Activated T-cell treated with anti-CD3 and anti-CD28 coated beads, Interleukin-2, amount 50 U/mL, for 4 hours (primary cell): ENCODE results near the gene SPATA18. TPM values are rescaled to one million over a fixed set of nuclear protein-coding genes. Genes with fewer than 3 reads are reported as not detected.

ENCODE experiments used
- ATAC-seq, 2 donors: fragments of 200-7000 bp; cut with Tn5 transposase; one replicate each; pipeline ENCODE4 v1.10.0; 2021
- DNase-seq: peaks from one replicate; pipeline ENCODE4 v3.0.0-alpha.2; 2020
- H3K27me3 Mint-ChIP-seq: one replicate; pipeline ENCODE4 v1.8.0; 2021; ENCODE audit warnings: low read depth, mixed read lengths
- H3K36me3 Mint-ChIP-seq: one replicate; pipeline ENCODE4 v1.8.0; 2022; ENCODE audit warnings: mixed read lengths; ENCODE audit not compliant: insufficient read depth
- H3K4me1 Mint-ChIP-seq: one replicate; pipeline ENCODE4 v1.8.0; 2021; ENCODE audit warnings: low read depth, mixed read lengths
- H3K4me3 Mint-ChIP-seq: one replicate; pipeline ENCODE4 v1.8.0; 2021; ENCODE audit warnings: mild to moderate bottlenecking, moderate library complexity, mixed read lengths
- H3K9me3 Mint-ChIP-seq: one replicate; pipeline ENCODE4 v1.8.0; 2021; ENCODE audit warnings: mixed read lengths
- total RNA-seq, 3 donors: library from RNA; stranded (reverse); gene quantifications; one replicate each; pipeline ENCODE4 v1.2.1, GENCODE V29; 2021

The SPATA18 gene
- total RNA-seq, 3 donors from 2014 or later: 0.05 TPM; not detected in 2

DNA sequence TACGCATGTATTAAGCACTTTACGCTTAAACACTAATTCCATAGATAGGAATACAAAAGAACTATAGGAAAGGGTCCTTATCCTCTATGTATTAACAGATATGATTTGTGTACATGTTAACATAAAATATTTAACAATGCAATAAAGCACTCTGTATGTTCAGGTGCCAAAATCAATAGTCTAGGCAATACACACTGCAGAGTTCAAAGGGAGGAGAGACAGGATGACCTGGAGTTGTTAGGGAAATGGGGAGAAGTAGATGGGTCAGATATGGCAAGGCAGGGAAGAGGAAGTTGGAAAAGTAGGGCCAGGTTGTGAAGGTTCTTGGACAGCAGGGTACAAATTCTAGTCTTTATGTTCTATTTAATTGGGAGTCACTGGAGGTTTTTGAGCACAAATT lies 15.9 kb upstream of the SPATA18 start:
- ATAC-seq (no peak), DNase-seq (no peak)
- H3K36me3 Mint-ChIP-seq: peaks cover 3% of the 10 kb centered on the region
- H3K4me3 Mint-ChIP-seq: no peak overlapping the region
- peaks cover 2% of the 10 kb centered on the region for H3K27me3 Mint-ChIP-seq
- H3K9me3 Mint-ChIP-seq: no peaks in the 10 kb centered on the region
- peaks cover 24% of the 10 kb centered on the region for H3K4me1 Mint-ChIP-seq

DNA sequence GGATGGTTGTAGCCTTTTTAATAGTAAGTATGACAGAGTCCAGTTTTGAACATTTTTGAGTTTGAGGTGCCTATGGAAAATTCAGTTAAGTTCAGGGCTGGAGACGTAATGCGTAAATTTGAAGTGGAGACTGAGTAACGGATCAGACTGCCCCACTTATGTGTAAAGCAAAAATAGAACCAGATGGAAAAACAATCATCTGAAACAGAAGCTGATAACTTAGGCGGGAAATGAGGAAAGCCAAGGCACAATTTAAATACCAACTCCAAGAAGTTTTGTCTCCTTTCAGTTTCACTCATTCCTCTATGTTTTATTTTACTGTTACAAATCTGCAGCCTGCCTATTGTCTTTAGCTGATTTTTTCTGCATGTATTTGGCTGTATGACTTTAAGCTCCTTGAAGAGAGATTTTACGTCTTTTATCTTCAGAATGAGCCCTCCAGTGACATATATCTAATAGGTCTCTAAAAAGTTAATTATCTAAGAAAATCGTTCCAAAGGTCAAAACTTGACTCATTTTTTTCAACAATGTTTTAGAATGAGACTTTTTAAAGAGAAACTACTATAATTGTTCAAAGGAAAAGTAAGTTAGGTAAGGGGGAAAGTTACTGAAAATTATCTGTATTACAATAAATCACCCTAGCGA lies 14.1 kb upstream of the SPATA18 start:
- Mint-ChIP-seq H3K4me1 (peaks cover 24% of the 10 kb centered on the region), H3K36me3 (peaks cover 3% of the 10 kb centered on the region), H3K27me3 (peaks cover 10% of the 10 kb centered on the region), H3K4me3 (peak overlapping the region; percentile 87), H3K9me3 (no peaks in the 10 kb centered on the region)
- DNase-seq (no peak), ATAC-seq (no peak)

DNA sequence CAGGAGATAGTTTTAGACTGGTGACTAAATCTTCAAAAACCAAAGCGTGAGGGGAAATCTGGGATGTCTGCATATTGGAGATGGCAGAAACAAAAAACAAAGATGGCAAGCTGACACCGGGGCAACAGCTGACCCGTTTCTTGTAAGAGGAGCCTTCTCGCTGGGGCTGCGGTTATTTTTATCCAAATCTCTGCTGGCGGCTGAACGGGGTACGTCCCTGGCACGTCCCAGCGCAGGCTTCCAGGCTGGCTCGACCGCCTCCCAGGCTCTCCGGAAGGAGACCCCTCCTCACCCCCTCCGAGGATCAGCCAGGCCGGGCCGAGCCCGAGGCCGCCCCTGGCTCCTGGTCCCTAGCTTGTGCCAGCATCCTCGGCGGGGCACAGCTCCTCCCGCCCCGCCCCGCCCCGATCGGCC lies 13.4 kb upstream of the SPATA18 start:
- Mint-ChIP-seq H3K4me3 (peak overlapping the region; percentile 87), H3K4me1 (peaks cover 24% of the 10 kb centered on the region), H3K9me3 (no peaks in the 10 kb centered on the region), H3K36me3 (peaks cover 3% of the 10 kb centered on the region), H3K27me3 (peaks cover 10% of the 10 kb centered on the region)
- ATAC-seq (peak; percentile 69 to 71), DNase-seq (peak; percentile 5)

DNA sequence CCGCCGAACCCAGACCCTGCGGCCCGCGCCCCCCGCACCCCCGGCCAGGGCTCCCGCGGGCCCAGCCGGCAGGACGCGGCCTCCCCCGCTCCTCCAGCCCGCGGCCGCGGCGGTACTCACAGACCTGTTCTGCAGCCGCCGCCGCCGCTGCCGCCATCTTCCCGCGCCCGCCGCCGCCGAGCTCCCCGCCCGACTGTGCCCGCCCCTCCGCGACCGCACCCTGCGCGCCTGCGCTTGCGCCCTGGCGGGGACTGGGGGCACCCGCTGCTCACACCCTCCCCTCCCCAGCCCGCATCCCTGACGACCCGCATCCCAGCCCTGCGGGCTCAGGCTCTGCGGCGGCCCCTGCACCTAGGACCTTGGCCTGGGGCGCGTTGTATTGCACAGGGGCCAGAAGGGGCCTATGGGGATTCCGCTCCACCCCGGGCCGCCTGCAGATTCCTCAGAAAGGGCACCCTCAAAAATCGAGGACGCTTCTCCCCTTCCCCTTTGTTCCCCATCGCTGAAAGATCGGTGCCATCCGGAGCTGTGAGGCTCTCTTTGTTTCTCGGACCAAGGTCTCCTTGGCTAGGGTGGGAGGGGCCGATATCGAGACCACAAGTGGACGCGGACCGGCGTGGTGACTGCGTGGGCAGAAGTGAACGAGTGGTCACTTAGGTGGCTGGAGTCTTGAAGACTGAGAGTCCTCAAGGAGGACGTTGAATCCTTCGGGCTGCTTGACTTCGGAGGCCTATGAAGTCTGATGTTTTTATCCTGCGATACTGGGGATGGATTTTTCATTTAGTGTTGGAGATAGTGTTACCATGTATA lies 12.8 kb upstream of the SPATA18 start, which contains the start of gene SGCB:
Gene SGCB, minus strand, starts transcription at position 197 of the 810 bp plus-strand sequence. Its CDS starts 40 bp downstream, at position 157.
- Mint-ChIP-seq H3K4me3 (peak within 1 kb of the TSS; percentile 87), H3K36me3 (peaks cover 3% of the 10 kb centered on the region), H3K27me3 (peaks cover 12% of the 10 kb centered on the region), H3K4me1 (peaks cover 24% of the 10 kb centered on the region), H3K9me3 (no peaks in the 10 kb centered on the region)
- DNase-seq (peak; percentile 63), ATAC-seq (peak; percentile 97 to 98)

DNA sequence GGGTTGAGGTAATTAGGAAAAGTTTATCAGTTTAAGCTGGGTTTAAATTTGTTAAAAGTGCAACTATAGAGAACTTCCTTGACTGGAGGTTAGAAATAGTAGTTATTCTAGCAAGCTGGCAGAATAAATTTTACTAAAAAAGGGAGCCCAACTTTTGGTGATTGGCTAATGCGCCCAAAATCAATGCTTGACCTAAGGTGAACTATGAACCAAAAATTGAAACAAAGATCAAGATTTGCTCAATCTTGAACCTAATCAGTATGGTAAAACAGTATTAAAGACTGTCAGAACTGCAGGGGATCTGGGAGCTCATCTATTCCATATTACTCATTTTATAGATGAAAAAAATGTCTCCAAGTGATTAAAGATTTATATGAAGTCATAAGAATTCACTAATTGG lies 6.1 kb upstream of the SPATA18 start:
- Mint-ChIP-seq H3K4me1 (no peaks in the 10 kb centered on the region), H3K4me3 (no peak overlapping the region), H3K9me3 (no peaks in the 10 kb centered on the region), H3K36me3 (no peaks in the 10 kb centered on the region), H3K27me3 (peaks cover 50% of the 10 kb centered on the region)
- no peak for DNase-seq
- no peak for ATAC-seq

DNA sequence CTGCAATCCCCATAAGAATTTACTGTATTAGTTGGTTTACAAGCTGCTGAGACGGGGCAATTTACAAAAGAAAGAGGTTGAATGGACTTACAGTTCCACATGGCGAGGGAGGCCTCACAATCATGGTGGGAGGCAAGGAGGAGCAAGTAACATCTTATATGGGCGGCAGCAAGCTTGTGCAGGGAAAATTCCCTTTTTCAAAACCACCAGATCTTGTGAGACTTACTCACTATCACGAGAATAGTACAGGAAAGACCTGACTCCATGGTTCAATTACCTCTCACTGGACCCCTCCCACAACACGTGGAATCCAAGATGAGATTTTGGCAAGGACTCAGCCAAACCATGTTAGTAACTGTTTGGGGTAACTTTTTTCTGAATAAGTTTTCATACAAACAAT lies 1.8 kb upstream of the SPATA18 start:
- H3K27me3 Mint-ChIP-seq: peaks cover 70% of the 10 kb centered on the region
- DNase-seq: no peak
- ATAC-seq: no peak
- H3K4me3 Mint-ChIP-seq: no peak overlapping the region
- H3K36me3 Mint-ChIP-seq: no peaks in the 10 kb centered on the region
- peaks cover 17% of the 10 kb centered on the region for H3K4me1 Mint-ChIP-seq
- H3K9me3 Mint-ChIP-seq: no peaks in the 10 kb centered on the region

DNA sequence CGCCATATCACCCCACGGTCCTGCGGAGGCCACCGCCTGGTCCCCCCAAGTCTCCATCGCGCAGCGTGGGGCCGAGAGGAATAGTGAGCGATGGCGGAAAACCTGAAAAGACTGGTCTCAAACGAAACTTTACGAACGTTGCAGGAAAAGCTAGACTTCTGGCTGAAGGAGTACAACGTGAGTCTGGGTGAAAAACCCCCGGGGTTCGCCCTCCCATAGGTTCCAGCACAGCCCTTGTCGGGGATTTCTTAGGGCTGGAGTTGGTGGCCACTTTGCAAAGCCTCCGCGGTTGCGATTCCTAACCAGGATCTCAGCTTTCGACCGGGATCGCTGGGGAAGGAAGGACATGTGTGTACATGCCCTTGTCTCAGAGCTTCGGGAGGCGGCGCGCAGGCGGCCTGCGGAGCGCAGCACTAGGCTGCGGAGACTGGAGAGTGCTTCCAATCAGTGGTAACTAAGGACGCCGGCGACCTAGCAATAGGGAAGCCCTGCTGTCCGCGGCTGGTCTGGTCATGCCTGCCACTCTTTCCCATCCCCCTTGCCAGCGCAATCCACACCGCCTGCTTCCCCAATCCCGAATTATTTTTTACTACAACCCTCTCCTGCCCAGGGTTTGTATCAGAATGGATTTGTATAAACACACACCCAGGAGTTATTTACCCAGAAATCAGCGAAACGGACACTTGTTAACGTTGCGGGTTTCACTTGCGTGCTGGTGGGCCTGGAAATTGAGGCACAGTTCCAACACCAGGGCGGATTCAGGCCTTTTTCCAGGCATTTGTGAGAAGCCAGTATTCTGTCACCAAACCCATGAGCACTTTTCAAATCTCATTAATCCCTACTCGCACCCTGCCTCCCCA lies 741 bp downstream of the SPATA18 start:
- Mint-ChIP-seq H3K27me3 (peaks cover 65% of the 10 kb centered on the region), H3K4me3 (peak overlapping the region; percentile 55), H3K36me3 (no peaks in the 10 kb centered on the region), H3K9me3 (no peaks in the 10 kb centered on the region), H3K4me1 (peaks cover 17% of the 10 kb centered on the region)
- DNase-seq: no peak
- peak; percentile 45 to 50 for ATAC-seq

DNA sequence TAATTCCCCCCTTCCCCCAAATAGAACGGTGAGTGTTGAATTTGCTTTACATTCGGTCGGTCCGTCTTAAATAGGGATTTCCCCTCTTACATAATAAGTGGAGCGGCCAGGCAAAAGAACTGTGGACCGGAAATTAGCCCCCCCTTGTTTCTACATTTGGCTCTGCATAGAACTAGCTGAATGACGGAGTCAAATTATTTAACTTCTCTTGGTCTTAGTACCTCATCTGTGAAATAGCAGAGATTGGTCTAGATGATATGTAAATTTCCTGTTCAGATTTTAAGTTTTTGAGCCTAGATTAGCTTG lies 1.3 kb downstream of the SPATA18 start:
- Mint-ChIP-seq H3K9me3 (no peaks in the 10 kb centered on the region), H3K27me3 (peaks cover 66% of the 10 kb centered on the region), H3K4me3 (no peak overlapping the region), H3K4me1 (peaks cover 17% of the 10 kb centered on the region), H3K36me3 (no peaks in the 10 kb centered on the region)
- ATAC-seq (no peak), DNase-seq (no peak)

DNA sequence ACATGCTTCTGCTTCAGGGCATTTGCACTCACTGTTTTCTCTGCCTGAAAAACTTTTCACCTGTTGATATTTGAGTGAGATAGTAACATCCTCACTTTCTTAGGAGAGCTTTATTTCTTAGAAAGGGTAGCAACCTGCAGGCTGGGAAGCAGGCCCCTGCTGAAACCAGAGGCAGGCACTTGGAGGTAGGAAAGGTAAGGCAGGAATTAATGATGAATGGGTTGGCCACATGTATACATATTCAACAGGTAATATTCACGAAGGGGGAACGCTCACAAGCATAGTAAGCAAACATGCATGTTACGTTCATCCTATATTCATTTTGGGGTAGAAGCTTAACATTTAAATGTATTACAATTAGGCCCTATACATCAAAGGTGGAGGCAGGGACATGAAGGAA lies 3.1 kb downstream of the SPATA18 start:
- Mint-ChIP-seq H3K9me3 (no peaks in the 10 kb centered on the region), H3K27me3 (peaks cover 55% of the 10 kb centered on the region), H3K4me3 (no peak overlapping the region), H3K36me3 (no peaks in the 10 kb centered on the region), H3K4me1 (peaks cover 17% of the 10 kb centered on the region)
- ATAC-seq (no peak), DNase-seq (no peak)

DNA sequence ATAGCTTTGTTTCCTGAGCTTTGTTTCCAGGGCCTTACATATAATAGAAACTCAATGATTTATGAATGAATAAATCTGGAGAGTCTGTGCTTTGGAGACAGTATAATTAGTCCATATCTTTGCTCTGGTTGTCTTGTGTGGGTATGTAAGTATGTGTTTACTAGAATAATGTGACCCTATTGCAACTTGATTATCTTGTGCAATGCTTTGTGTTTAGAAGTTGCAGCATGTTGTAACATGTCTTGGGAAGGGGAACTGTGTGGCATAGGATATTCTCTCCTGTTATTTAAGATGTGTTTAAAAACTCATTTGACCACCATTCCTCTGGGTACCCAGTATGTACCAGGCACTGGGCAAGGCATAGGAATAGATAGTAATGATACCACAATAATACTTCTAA lies 6.1 kb downstream of the SPATA18 start:
- H3K27me3 Mint-ChIP-seq: peaks cover 38% of the 10 kb centered on the region
- no peak overlapping the region for H3K4me3 Mint-ChIP-seq
- H3K4me1 Mint-ChIP-seq: peaks cover 5% of the 10 kb centered on the region

DNA sequence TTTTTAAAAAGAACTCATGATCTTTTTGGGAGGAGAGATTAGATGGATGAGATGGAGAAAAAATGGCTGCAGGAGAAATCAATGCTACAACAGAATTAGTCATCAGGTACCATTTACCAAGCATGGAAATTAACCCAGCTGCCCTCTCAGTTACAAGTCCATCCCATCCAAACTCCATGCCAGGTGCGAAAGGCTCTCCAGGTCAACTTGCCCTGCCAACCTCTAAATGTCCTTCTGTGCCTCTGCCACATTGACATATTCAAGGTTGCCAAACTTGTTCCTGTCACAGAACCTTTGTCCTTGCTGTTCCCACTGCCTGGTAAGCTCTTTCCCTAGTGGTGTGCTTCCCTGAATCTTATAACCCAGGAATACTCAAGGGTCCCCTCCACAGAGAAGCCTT lies 7.2 kb downstream of the SPATA18 start:
- no peak overlapping the region for H3K4me3 Mint-ChIP-seq
- no peaks in the 10 kb centered on the region for H3K4me1 Mint-ChIP-seq
- peaks cover 27% of the 10 kb centered on the region for H3K27me3 Mint-ChIP-seq
- H3K36me3 Mint-ChIP-seq: no peaks in the 10 kb centered on the region
- ATAC-seq: no peak
- H3K9me3 Mint-ChIP-seq: no peaks in the 10 kb centered on the region
- DNase-seq: no peak

More for the DNA sequence above, 6.1 kb downstream of the SPATA18 start:
- H3K36me3 Mint-ChIP-seq: no peaks in the 10 kb centered on the region
- no peak for ATAC-seq
- no peaks in the 10 kb centered on the region for H3K9me3 Mint-ChIP-seq
- no peak for DNase-seq

DNA sequence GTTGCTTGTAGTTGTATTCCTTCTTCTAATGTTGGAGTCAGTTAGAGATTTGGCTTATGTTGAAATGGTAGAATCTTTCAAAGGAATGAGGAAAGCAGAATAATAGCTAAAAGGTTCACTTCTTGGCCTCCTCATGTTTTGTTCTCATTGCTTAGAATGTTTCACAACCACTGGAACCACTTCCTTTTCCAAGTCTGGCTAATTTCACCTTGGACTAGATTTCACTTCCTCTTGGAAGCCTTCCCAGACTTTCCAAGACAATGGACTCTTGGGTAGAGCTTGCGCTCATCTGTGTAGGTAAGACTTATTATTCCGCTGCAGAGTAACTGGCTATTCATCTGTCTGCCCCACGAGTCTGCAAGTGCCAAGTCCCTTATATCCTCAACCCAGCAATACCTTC lies 8.3 kb downstream of the SPATA18 start:
- H3K4me3 Mint-ChIP-seq: no peak overlapping the region
- peaks cover 16% of the 10 kb centered on the region for H3K27me3 Mint-ChIP-seq

DNA sequence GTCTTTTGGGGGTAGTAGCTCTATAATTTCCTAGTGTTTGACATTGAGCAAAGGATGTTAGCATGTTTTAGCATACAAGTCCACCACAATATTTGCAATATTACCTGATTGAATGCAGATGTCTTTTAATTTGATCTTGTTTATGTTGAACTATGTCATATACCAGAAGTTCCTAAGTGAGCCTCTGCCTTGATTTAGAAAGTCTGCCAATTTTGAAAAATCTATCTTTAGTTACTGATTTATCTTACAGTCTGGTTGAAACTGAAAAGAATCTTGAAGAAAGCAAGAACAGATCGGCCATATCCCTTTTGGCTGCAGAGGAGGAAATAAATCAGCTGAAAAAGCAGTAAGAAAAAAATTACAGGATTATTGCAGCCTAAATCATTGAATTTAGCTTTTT lies 18.5 kb downstream of the SPATA18 start:
- peaks cover 26% of the 10 kb centered on the region for H3K27me3 Mint-ChIP-seq
- no peaks in the 10 kb centered on the region for H3K36me3 Mint-ChIP-seq
- H3K4me1 Mint-ChIP-seq: no peaks in the 10 kb centered on the region
- no peak for DNase-seq
- H3K4me3 Mint-ChIP-seq: no peak overlapping the region
- no peak for ATAC-seq
- H3K9me3 Mint-ChIP-seq: no peaks in the 10 kb centered on the region

More for the DNA sequence above, 8.3 kb downstream of the SPATA18 start:
- DNase-seq (no peak), ATAC-seq (no peak)
- Mint-ChIP-seq H3K9me3 (no peaks in the 10 kb centered on the region), H3K4me1 (no peaks in the 10 kb centered on the region), H3K36me3 (no peaks in the 10 kb centered on the region)

DNA sequence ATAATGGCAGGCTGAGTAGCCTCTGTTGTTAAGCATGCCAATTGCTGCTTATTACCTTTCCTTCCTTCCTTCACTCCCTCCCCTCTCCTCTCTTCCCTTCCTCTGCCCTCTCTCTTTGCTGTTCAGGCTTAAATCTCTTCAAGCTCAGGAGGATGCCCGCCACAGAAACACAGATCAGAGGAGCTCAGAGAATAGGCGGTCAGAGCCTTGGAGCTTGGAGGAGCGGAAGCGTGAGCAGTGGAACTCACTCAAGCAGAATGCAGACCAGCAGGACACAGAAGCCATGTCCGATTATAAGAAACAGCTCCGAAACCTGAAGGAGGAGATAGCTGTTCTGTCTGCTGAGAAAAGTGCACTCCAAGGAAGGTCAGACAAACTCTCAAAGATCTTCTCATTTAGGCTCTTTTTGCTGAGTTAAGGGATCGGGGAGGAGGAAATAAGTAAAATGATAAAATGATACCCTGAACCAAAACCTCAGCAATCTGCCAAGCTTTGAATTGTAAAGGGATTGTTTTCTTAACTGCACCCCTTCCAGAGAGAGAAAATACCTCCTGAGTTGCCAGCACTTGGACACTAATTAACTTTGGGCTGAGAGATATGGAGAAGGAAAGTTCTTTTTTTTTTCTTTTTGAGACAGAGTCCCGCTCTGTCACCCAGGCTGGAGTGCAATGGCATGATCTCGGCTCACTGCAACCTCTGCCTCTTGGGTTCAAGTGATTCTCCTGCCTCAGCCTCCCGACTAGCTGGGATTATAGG lies 20.9 kb downstream of the SPATA18 start:
- no peaks in the 10 kb centered on the region for H3K4me1 Mint-ChIP-seq
- no peaks in the 10 kb centered on the region for H3K9me3 Mint-ChIP-seq
- no peak overlapping the region for H3K4me3 Mint-ChIP-seq
- peaks cover 30% of the 10 kb centered on the region for H3K27me3 Mint-ChIP-seq
- H3K36me3 Mint-ChIP-seq: no peaks in the 10 kb centered on the region
- ATAC-seq (no peak), DNase-seq (no peak)
